K562 (cell line): ENCODE measurements around the gene OPN1MW2. TPM values are rescaled to one million over a fixed set of nuclear protein-coding genes. Genes with fewer than 3 reads are reported as not detected.
A peak's percentile ranks its signal among the peaks of the same experiment; 100 is the strongest.
"Not testable (repeated sequence)": the region's sequence is repeated elsewhere in the genome, so short reads cannot be mapped to it uniquely, and the experiment has no call there.

ENCODE experiments used
- ATAC-seq: fragments of 200-7000 bp; cut with Tn5 transposase; 3 replicates; pipeline ENCODE4 v1.9.1; 2020; ENCODE audit warnings: moderate library complexity
- BruUV-seq: library from RNA; stranded (reverse); fragments of 400-500 nt; replicated peaks from 2 replicates; lab custom pipeline; 2021; lab: Mats Ljungman, UMichigan
- CTCF ChIA-PET: fragments of 300-600 bp; formaldehyde crosslinking; extraction: SDS; loops from one replicate; lab custom pipeline; 2021; ENCODE audit warnings: low intra/inter-chr PET ratio; lab: Yijun Ruan, JAX
- POLR2A ChIA-PET: fragments of 300-600, 350-650 bp; sonication (Branson Sonifier 250); formaldehyde crosslinking; extraction: SDS; loops from one replicate; lab custom pipeline; 2021; ENCODE audit warnings: antibody characterized with exemption, inconsistent platforms; lab: Yijun Ruan, JAX
- DNase-seq, 4 experiments: peaks; one replicate each; pipeline versions ENCODE4 v3.0.0 to v3.0.0-alpha.2; 2011 to 2018; ENCODE audit warnings: low spot score in 3 of 4, mixed read lengths in 3 of 4; ENCODE audit errors: extremely low read depth in 1 of 4
- FAIRE-seq: peaks from 2 replicates; lab custom pipeline; 2011; peaks lifted over from hg19 to GRCh38; lab: Jason Lieb, UNC
- H2AFZ ChIP-seq: 2 replicates; pipeline ENCODE4 v1.6.0; 2011; ENCODE audit warnings: low read depth, low read length, control low read depth, inconsistent platforms
- H3K27ac ChIP-seq: fragments of 200-600 bp; 3 replicates; pipeline ENCODE4 v1.8.0; 2011; ENCODE audit warnings: low read depth, mild to moderate bottlenecking, control low read depth, inconsistent platforms, low read length, moderate library complexity, mixed read lengths; ENCODE audit errors: extremely low read depth
- H3K27me3 ChIP-seq, 2 experiments: fragments of 300-600 bp in 1 of 2; 2 replicates in 1 of 2; 3 replicates in 1 of 2; pipeline versions ENCODE4 v1.6.0 to v1.8.0; 2011; ENCODE audit warnings: inconsistent platforms in 2 of 2, low read length in 2 of 2, mild to moderate bottlenecking in 1 of 2, mixed read lengths in 1 of 2, moderate library complexity in 1 of 2; ENCODE audit not compliant: control insufficient read depth in 2 of 2, insufficient read depth in 2 of 2
- H3K36me3 ChIP-seq: fragments of 300-600 bp; 3 replicates; pipeline ENCODE4 v1.8.0; 2011; ENCODE audit warnings: mild to moderate bottlenecking, low read length, inconsistent platforms; ENCODE audit not compliant: control insufficient read depth, insufficient read depth
- H3K4me1 ChIP-seq, 2 experiments: fragments of 200-600 bp in 1 of 2; replicated peaks in 1 of 2; 2 replicates in 1 of 2; 3 replicates in 1 of 2; pipeline versions ENCODE4 v1.5.1 to v1.8.0; 2011; ENCODE audit warnings: inconsistent platforms in 2 of 2, low read length in 2 of 2, mild to moderate bottlenecking in 1 of 2, mixed read lengths in 1 of 2, moderate library complexity in 1 of 2; ENCODE audit not compliant: control insufficient read depth in 2 of 2, insufficient read depth in 2 of 2
- H3K4me2 ChIP-seq: 2 replicates; pipeline ENCODE4 v1.6.1; 2011; ENCODE audit warnings: low read length, control low read depth, inconsistent platforms, mixed read lengths; ENCODE audit not compliant: insufficient read depth
- H3K4me3 ChIP-seq: fragments of 200-600 bp; sonication (generic), shearing (Covaris generic); 2 replicates; pipeline ENCODE4 v1.5.1; 2016; ENCODE audit warnings: control low read depth, inconsistent platforms
- H3K79me2 ChIP-seq: fragments of 200-600 bp; 3 replicates; pipeline ENCODE4 v1.8.0; 2011; ENCODE audit warnings: low read length, inconsistent platforms; ENCODE audit not compliant: control insufficient read depth, insufficient read depth
- H3K9ac ChIP-seq, 2 experiments: 2 replicates each; pipeline versions ENCODE4 v1.6.0 to v1.6.1; 2011; ENCODE audit warnings: low read depth in 2 of 2, low read length in 2 of 2, control low read depth in 1 of 2, inconsistent platforms in 1 of 2, mild to moderate bottlenecking in 1 of 2, mixed read lengths in 1 of 2; ENCODE audit not compliant: insufficient read depth in 1 of 2
- H3K9me1 ChIP-seq: one replicate; pipeline ENCODE4 v1.6.0; 2011; ENCODE audit warnings: inconsistent platforms, mild to moderate bottlenecking, low read length, moderate library complexity; ENCODE audit not compliant: control insufficient read depth, insufficient read depth
- H3K9me3 ChIP-seq: replicated peaks from 2 replicates; pipeline ENCODE4 v1.5.1; 2011; ENCODE audit warnings: low read depth, low read length, inconsistent platforms; ENCODE audit not compliant: control insufficient read depth, insufficient read depth
- H4K20me1 ChIP-seq: replicated peaks from 2 replicates; pipeline ENCODE4 v1.6.1; 2011; ENCODE audit warnings: low read length, inconsistent platforms, mixed read lengths; ENCODE audit not compliant: control insufficient read depth, insufficient read depth
- WGBS: fragments of 100-300 bp; shearing (Covaris generic); methylation state at CpG from one replicate; pipeline ENCODE4 v1.1.6; 2016; ENCODE audit warnings: low coverage, mixed read lengths; ENCODE audit not compliant: insufficient coverage; ENCODE audit errors: missing lambda C conversion rate; 5-methylcytosine and 5-hydroxymethylcytosine counted together
- in situ Hi-C: fragments of 300-500 bp; cut with MboI; formaldehyde crosslinking; loops from 4 replicates; pipeline ENCODE4 v1.15.0; 2018; ENCODE audit warnings: inconsistent platforms, mixed read lengths
- intact Hi-C: fragments of 100-400 bp; cut with micrococcal nuclease; formaldehyde crosslinking; loops from 2 replicates; pipeline ENCODE4 v1.14.2; 2022
- polyA plus RNA-seq, 8 experiments: library from polyadenylated mRNA; depleted of rRNA in 4 of 8; stranded (reverse) in 5 of 8; unstranded in 3 of 8; fragments of >200 nt; fragmentation: Nextera tagmentation in 2 of 8; fragmentation: Illumina TruSeq in 1 of 8; extraction: Ambion mirVana in 2 of 8; extraction: Trizol in 1 of 8; gene quantifications; 2 replicates each; pipeline versions ENCODE4 v1.2.1 to v1.2.3, GENCODE V29; 2011 to 2014; ENCODE audit warnings: inconsistent platforms in 1 of 8, missing spikeins in 1 of 8
- total RNA-seq, 7 experiments: library from RNA; depleted of rRNA in 6 of 7; stranded (reverse); fragments of >200 nt in 6 of 7; fragmentation: Illumina TruSeq in 2 of 7; extraction: Trizol in 2 of 7; gene quantifications; 2 replicates each; pipeline versions ENCODE4 v1.2.1 to v1.2.3, GENCODE V29; 2011 to 2021; ENCODE audit warnings: low replicate concordance in 1 of 7

Gene OPN1MW2
- total and polyA plus RNA-seq, 9 of the 15 experiments (the other 6 are each of a cell fraction or from before 2014, with no cell fraction given): 0.06 to 0.14 TPM; not detected in 7

DNA sequence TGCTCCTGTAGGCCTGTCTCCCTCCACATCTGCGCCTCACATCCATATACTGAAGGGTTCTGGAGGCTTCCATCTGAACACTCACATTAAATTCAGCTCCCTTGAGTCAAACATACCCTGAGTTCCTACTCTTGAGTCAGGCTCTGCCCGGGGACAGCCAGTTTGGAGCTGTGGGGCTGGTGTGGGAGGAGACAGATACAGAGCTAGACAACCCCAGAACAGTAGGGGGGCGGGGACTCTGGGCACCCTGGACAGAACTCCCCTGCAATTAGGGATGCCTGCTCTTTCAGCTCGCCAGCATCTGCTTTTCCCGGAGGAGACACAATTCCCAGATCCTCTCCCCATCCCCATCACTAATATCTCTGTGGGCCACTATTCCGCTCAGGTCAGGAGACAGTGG is 5.7 kb downstream of the OPN1MW2 start:
- FAIRE-seq, POLR2A ChIA-PET, H3K4me3 ChIP-seq, DNase-seq, H3K9me1 ChIP-seq, H3K79me2 ChIP-seq, BruUV-seq, H3K9ac ChIP-seq, H3K4me1 ChIP-seq, intact Hi-C loops, H3K9me3 ChIP-seq, H3K36me3 ChIP-seq, H3K27me3 ChIP-seq, H2AFZ ChIP-seq, H4K20me1 ChIP-seq, H3K27ac ChIP-seq, H3K4me2 ChIP-seq, CTCF ChIA-PET: not testable (repeated sequence)
- in situ Hi-C loops: loop anchor here (10.0 kb wide), 1 partner anchor 80 kb away; the partner anchor contains the start of gene OPN1LW
- ATAC-seq: peak; percentile 49
- WGBS: no CpG with 5 or more reads among the region's 6 CpGs

GRCh38 chrX:154226706-154227105 is 7.2 kb downstream of the OPN1MW2 start:
- DNase-seq, H3K27ac ChIP-seq, intact Hi-C loops, POLR2A ChIA-PET, CTCF ChIA-PET, H2AFZ ChIP-seq, FAIRE-seq, H3K36me3 ChIP-seq, H3K9ac ChIP-seq, H3K9me1 ChIP-seq, H4K20me1 ChIP-seq, H3K79me2 ChIP-seq, H3K4me2 ChIP-seq, BruUV-seq, ATAC-seq, H3K4me1 ChIP-seq, H3K9me3 ChIP-seq, H3K4me3 ChIP-seq, H3K27me3 ChIP-seq: not testable (repeated sequence)
- in situ Hi-C loops: loop anchor here (10.0 kb wide), 1 partner anchor 82 kb away; the partner anchor contains the start of gene OPN1LW
- WGBS: no CpG with 5 or more reads among the region's 9 CpGs

- CTCF ChIA-PET, in situ Hi-C loops, H3K36me3 ChIP-seq, H2AFZ ChIP-seq, BruUV-seq, POLR2A ChIA-PET, H3K9me3 ChIP-seq, H3K4me2 ChIP-seq, H3K4me3 ChIP-seq, H3K27me3 ChIP-seq, H3K9ac ChIP-seq, H3K4me1 ChIP-seq, H3K9me1 ChIP-seq, intact Hi-C loops, FAIRE-seq, ATAC-seq, H4K20me1 ChIP-seq, H3K27ac ChIP-seq, H3K79me2 ChIP-seq, DNase-seq: not testable (repeated sequence)
- no CpG with 5 or more reads among the region's 3 CpGs for WGBS
These were observed 11.9 kb downstream of the OPN1MW2 start for GRCh38 chrX:154231443-154231842.

DNA sequence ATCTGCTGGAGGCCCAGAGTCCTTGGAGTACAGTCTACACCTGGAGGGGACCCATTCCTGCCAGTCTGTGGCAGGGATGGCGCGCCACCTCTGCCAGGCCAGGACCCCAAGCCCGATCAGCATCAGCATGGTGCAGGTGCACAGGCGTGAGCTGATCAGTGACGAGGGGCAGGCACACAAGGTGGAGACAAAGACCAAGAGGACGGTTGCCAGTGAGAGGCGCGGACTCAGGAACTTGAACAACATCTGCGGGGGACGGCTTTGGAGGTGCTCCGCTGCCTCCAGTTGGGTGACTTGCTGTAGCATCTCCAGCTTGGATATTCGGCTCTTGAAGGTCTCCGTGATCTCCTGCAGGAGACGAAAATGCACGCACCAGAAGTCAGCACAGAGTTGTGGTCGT is 14.1 kb downstream of the OPN1MW2 start:
- ATAC-seq: peak; percentile 51
- CTCF ChIA-PET, H3K4me2 ChIP-seq, H3K4me1 ChIP-seq, H2AFZ ChIP-seq, H3K79me2 ChIP-seq, H3K27me3 ChIP-seq, H4K20me1 ChIP-seq, DNase-seq, H3K36me3 ChIP-seq, BruUV-seq, POLR2A ChIA-PET, H3K9me3 ChIP-seq, H3K9me1 ChIP-seq, FAIRE-seq, intact Hi-C loops, H3K27ac ChIP-seq, in situ Hi-C loops, H3K4me3 ChIP-seq, H3K9ac ChIP-seq: not testable (repeated sequence)
- WGBS: no CpG with 5 or more reads among the region's 16 CpGs
